K562 (cell line): Measurements from ENCODE around the gene NPFF. TPM values are rescaled to one million over a fixed set of nuclear protein-coding genes. Genes with fewer than 3 reads are reported as not detected.

ENCODE experiments used
- ATAC-seq: fragments of 200-7000 bp; cut with Tn5 transposase; 3 replicates; pipeline ENCODE4 v1.9.1; 2020; ENCODE audit warnings: moderate library complexity
- BruUV-seq: library from RNA; stranded (reverse); fragments of 400-500 nt; replicated peaks from 2 replicates; lab custom pipeline; 2021; lab: Mats Ljungman, UMichigan
- CTCF ChIA-PET: fragments of 300-600 bp; formaldehyde crosslinking; extraction: SDS; loops from one replicate; lab custom pipeline; 2021; ENCODE audit warnings: low intra/inter-chr PET ratio; lab: Yijun Ruan, JAX
- POLR2A ChIA-PET: fragments of 300-600, 350-650 bp; sonication (Branson Sonifier 250); formaldehyde crosslinking; extraction: SDS; loops from one replicate; lab custom pipeline; 2021; ENCODE audit warnings: antibody characterized with exemption, inconsistent platforms; lab: Yijun Ruan, JAX
- DNase-seq, 4 experiments: peaks; one replicate each; pipeline versions ENCODE4 v3.0.0 to v3.0.0-alpha.2; 2011 to 2018; ENCODE audit warnings: low spot score in 3 of 4, mixed read lengths in 3 of 4; ENCODE audit errors: extremely low read depth in 1 of 4
- FAIRE-seq: peaks from 2 replicates; lab custom pipeline; 2011; peaks lifted over from hg19 to GRCh38; lab: Jason Lieb, UNC
- H2AFZ ChIP-seq: 2 replicates; pipeline ENCODE4 v1.6.0; 2011; ENCODE audit warnings: low read depth, low read length, control low read depth, inconsistent platforms
- H3K27ac ChIP-seq: fragments of 200-600 bp; 3 replicates; pipeline ENCODE4 v1.8.0; 2011; ENCODE audit warnings: low read depth, mild to moderate bottlenecking, control low read depth, inconsistent platforms, low read length, moderate library complexity, mixed read lengths; ENCODE audit errors: extremely low read depth
- H3K27me3 ChIP-seq, 2 experiments: fragments of 300-600 bp in 1 of 2; 2 replicates in 1 of 2; 3 replicates in 1 of 2; pipeline versions ENCODE4 v1.6.0 to v1.8.0; 2011; ENCODE audit warnings: inconsistent platforms in 2 of 2, low read length in 2 of 2, mild to moderate bottlenecking in 1 of 2, mixed read lengths in 1 of 2, moderate library complexity in 1 of 2; ENCODE audit not compliant: control insufficient read depth in 2 of 2, insufficient read depth in 2 of 2
- H3K36me3 ChIP-seq: fragments of 300-600 bp; 3 replicates; pipeline ENCODE4 v1.8.0; 2011; ENCODE audit warnings: mild to moderate bottlenecking, low read length, inconsistent platforms; ENCODE audit not compliant: control insufficient read depth, insufficient read depth
- H3K4me1 ChIP-seq, 2 experiments: fragments of 200-600 bp in 1 of 2; replicated peaks in 1 of 2; 2 replicates in 1 of 2; 3 replicates in 1 of 2; pipeline versions ENCODE4 v1.5.1 to v1.8.0; 2011; ENCODE audit warnings: inconsistent platforms in 2 of 2, low read length in 2 of 2, mild to moderate bottlenecking in 1 of 2, mixed read lengths in 1 of 2, moderate library complexity in 1 of 2; ENCODE audit not compliant: control insufficient read depth in 2 of 2, insufficient read depth in 2 of 2
- H3K4me2 ChIP-seq: 2 replicates; pipeline ENCODE4 v1.6.1; 2011; ENCODE audit warnings: low read length, control low read depth, inconsistent platforms, mixed read lengths; ENCODE audit not compliant: insufficient read depth
- H3K4me3 ChIP-seq: fragments of 200-600 bp; sonication (generic), shearing (Covaris generic); 2 replicates; pipeline ENCODE4 v1.5.1; 2016; ENCODE audit warnings: control low read depth, inconsistent platforms
- H3K79me2 ChIP-seq: fragments of 200-600 bp; 3 replicates; pipeline ENCODE4 v1.8.0; 2011; ENCODE audit warnings: low read length, inconsistent platforms; ENCODE audit not compliant: control insufficient read depth, insufficient read depth
- H3K9ac ChIP-seq, 2 experiments: 2 replicates each; pipeline versions ENCODE4 v1.6.0 to v1.6.1; 2011; ENCODE audit warnings: low read depth in 2 of 2, low read length in 2 of 2, control low read depth in 1 of 2, inconsistent platforms in 1 of 2, mild to moderate bottlenecking in 1 of 2, mixed read lengths in 1 of 2; ENCODE audit not compliant: insufficient read depth in 1 of 2
- H3K9me1 ChIP-seq: one replicate; pipeline ENCODE4 v1.6.0; 2011; ENCODE audit warnings: inconsistent platforms, mild to moderate bottlenecking, low read length, moderate library complexity; ENCODE audit not compliant: control insufficient read depth, insufficient read depth
- H3K9me3 ChIP-seq: replicated peaks from 2 replicates; pipeline ENCODE4 v1.5.1; 2011; ENCODE audit warnings: low read depth, low read length, inconsistent platforms; ENCODE audit not compliant: control insufficient read depth, insufficient read depth
- H4K20me1 ChIP-seq: replicated peaks from 2 replicates; pipeline ENCODE4 v1.6.1; 2011; ENCODE audit warnings: low read length, inconsistent platforms, mixed read lengths; ENCODE audit not compliant: control insufficient read depth, insufficient read depth
- CXXC5 ChIP-seq: fragments of 250-450 bp; sonication (Bioruptor Pico); IDR thresholded peaks from 2 replicates; pipeline ENCODE4 v1.8.0; 2022; ENCODE audit warnings: inconsistent platforms, mild to moderate bottlenecking, moderate library complexity
- ELF4 ChIP-seq: fragments of 450-650 bp; formaldehyde crosslinking; IDR thresholded peaks from 2 replicates; pipeline ENCODE4 v1.4.0; 2022; ENCODE audit warnings: missing genetic modification characterization
- EZH2 ChIP-seq: IDR thresholded peaks from 2 replicates; pipeline ENCODE4 v1.6.1; 2012; ENCODE audit warnings: low read depth, mild to moderate bottlenecking, inconsistent platforms, low read length, borderline replicate concordance
- GABPB1 ChIP-seq: sonication (generic); formaldehyde crosslinking; IDR thresholded peaks from 2 replicates; pipeline ENCODE4 v1.8.0; 2022; ENCODE audit warnings: mild to moderate bottlenecking, missing genetic modification reagents
- HMG20A ChIP-seq: fragments of 450-650 bp; formaldehyde crosslinking; conservative IDR thresholded peaks from 2 replicates; pipeline ENCODE4 v1.4.0; 2020; ENCODE audit warnings: mild to moderate bottlenecking, mixed read lengths
- HMGN3 ChIP-seq: IDR thresholded peaks from 2 replicates; pipeline ENCODE4 v1.6.1; 2011; ENCODE audit warnings: borderline replicate concordance, low read depth, mild to moderate bottlenecking, mixed read lengths, low read length; ENCODE audit not compliant: insufficient read length; ENCODE audit errors: extremely low read depth
- KLF13 ChIP-seq: fragments of 450-650 bp; IDR thresholded peaks from 2 replicates; pipeline ENCODE4 v1.6.1; 2016; ENCODE audit warnings: missing genetic modification characterization, low read depth, mild to moderate bottlenecking, missing compliant biosample characterization, moderate library complexity, borderline replicate concordance
- MYC ChIP-seq, 2 experiments: fragments of 250-450 bp in 1 of 2; sonication (Bioruptor Pico) in 1 of 2; IDR thresholded peaks; 2 replicates each; pipeline versions ENCODE4 v1.5.1 to v1.6.1; 2012 to 2021; ENCODE audit warnings: low read depth in 2 of 2, borderline replicate concordance in 1 of 2, improper control_type of control experiment in 1 of 2, low read length in 1 of 2, mild to moderate bottlenecking in 1 of 2, moderate library complexity in 1 of 2
- SMAD3 ChIP-seq: fragments of 450-650 bp; formaldehyde crosslinking; conservative IDR thresholded peaks from 2 replicates; pipeline ENCODE4 v1.4.0; 2020; ENCODE audit warnings: mild to moderate bottlenecking
- TSC22D4 ChIP-seq: fragments of 450-650 bp; IDR thresholded peaks from 2 replicates; pipeline ENCODE4 v1.6.1; 2016; ENCODE audit warnings: missing genetic modification characterization, missing biosample characterization, control low read depth
- ZNF324 ChIP-seq: fragments of 250-450 bp; sonication (Bioruptor Pico); IDR thresholded peaks from 2 replicates; pipeline ENCODE4 v1.4.0; 2020; ENCODE audit warnings: mild to moderate bottlenecking
- WGBS: fragments of 100-300 bp; shearing (Covaris generic); methylation state at CpG from one replicate; pipeline ENCODE4 v1.1.6; 2016; ENCODE audit warnings: low coverage, mixed read lengths; ENCODE audit not compliant: insufficient coverage; ENCODE audit errors: missing lambda C conversion rate; 5-methylcytosine and 5-hydroxymethylcytosine counted together
- in situ Hi-C: fragments of 300-500 bp; cut with MboI; formaldehyde crosslinking; loops from 4 replicates; pipeline ENCODE4 v1.15.0; 2018; ENCODE audit warnings: inconsistent platforms, mixed read lengths
- intact Hi-C: fragments of 100-400 bp; cut with micrococcal nuclease; formaldehyde crosslinking; loops from 2 replicates; pipeline ENCODE4 v1.14.2; 2022
- polyA plus RNA-seq, 8 experiments: library from polyadenylated mRNA; depleted of rRNA in 4 of 8; stranded (reverse) in 5 of 8; unstranded in 3 of 8; fragments of >200 nt; fragmentation: Nextera tagmentation in 2 of 8; fragmentation: Illumina TruSeq in 1 of 8; extraction: Ambion mirVana in 2 of 8; extraction: Trizol in 1 of 8; gene quantifications; 2 replicates each; pipeline versions ENCODE4 v1.2.1 to v1.2.3, GENCODE V29; 2011 to 2014; ENCODE audit warnings: inconsistent platforms in 1 of 8, missing spikeins in 1 of 8
- total RNA-seq, 7 experiments: library from RNA; depleted of rRNA in 6 of 7; stranded (reverse); fragments of >200 nt in 6 of 7; fragmentation: Illumina TruSeq in 2 of 7; extraction: Trizol in 2 of 7; gene quantifications; 2 replicates each; pipeline versions ENCODE4 v1.2.1 to v1.2.3, GENCODE V29; 2011 to 2021; ENCODE audit warnings: low replicate concordance in 1 of 7
- TF ChIP-seq, protein P1 (sequence below): sonication (generic); formaldehyde crosslinking; IDR thresholded peaks from 2 replicates; pipeline ENCODE4 v1.8.0; 2023; ENCODE audit warnings: mild to moderate bottlenecking, missing genetic modification reagents
- TF ChIP-seq, protein P2 (sequence below): fragments of 450-650 bp; IDR thresholded peaks from 2 replicates; pipeline ENCODE4 v1.6.1; 2017; ENCODE audit warnings: antibody characterized with exemption
- TF ChIP-seq, protein P3 (sequence below): sonication (generic); formaldehyde crosslinking; IDR thresholded peaks from 2 replicates; pipeline ENCODE4 v1.8.1; 2023; ENCODE audit warnings: mild to moderate bottlenecking, missing genetic modification reagents, moderate library complexity

Gene NPFF
- total and polyA plus RNA-seq, 9 of the 15 experiments (the other 6 are each of a cell fraction or from before 2014, with no cell fraction given) = 0.15 to 1.2 (median 0.55) TPM; not detected in 6

DNA sequence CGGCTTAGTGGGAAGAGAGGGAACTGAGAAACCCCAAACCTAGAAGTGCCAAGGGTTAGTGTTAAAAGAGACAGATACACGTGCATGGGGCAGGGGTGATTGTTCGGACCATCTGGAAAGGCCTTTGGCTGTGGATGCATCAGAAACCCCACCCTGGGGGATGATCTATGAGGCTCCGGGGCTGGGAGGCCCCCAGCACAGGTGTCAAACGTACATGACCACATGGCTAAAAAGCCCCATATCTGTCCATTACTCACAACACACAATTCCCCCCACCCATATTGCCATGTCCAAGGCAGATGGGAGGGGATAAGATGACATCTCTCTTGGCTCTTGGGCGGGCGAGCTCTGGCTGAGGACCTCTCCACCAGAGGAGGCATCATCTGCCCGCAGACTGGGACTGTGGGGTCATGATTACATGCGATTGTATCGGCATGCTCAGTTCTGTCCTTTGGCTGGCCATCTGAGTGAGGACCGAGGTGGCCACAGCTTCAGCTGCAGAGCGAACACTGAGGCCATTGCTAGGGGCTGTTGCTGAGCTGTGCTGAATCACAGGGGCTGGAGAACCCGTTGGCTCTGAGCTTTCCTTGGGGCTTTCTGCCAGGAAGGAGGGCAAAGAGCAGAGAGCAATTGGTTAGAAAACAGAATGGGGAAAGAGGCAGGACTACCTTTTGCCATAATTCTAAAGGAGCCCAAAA, 9.6 kb upstream of the NPFF start:
- H4K20me1 ChIP-seq = no peaks in the 10 kb centered on the region
- in situ Hi-C loops (no loop called here), intact Hi-C loops (no loop called here)
- DNase-seq (no peak), ATAC-seq (no peak), FAIRE-seq (no peak)
- no peaks in the 10 kb centered on the region; a peak in 1 of 5 replicates for H3K27me3 ChIP-seq
- ChIA-PET CTCF (interaction anchor here (0.6 kb wide), 1 partner anchor 255 kb away, joined by 3 read pairs; no protein-coding TSS in a partner anchor), POLR2A (interaction anchor here (0.9 to 2.0 kb wide), 3 partner anchors 8 to 172 kb away, joined by 3 to 6 read pairs (median 4); partner anchors contain the start of gene NPFF)
- no TSS peak for BruUV-seq
- peaks cover 78% of the 10 kb centered on the region for H3K36me3 ChIP-seq
- peak overlapping the region in 1 of 2 experiments; percentile 73; a peak in 1 of 4 replicates for H3K9ac ChIP-seq
- WGBS = 82% methylated on average over 13 of the region's 13 CpGs
- H3K79me2 ChIP-seq = no peaks in the 10 kb centered on the region
- no peaks in the 10 kb centered on the region for H3K9me1 ChIP-seq
- H2AFZ ChIP-seq = no peak overlapping the region
- no peaks in the 10 kb centered on the region for H3K4me1 ChIP-seq
- no peaks in the 10 kb centered on the region for H3K9me3 ChIP-seq
- no peak overlapping the region for H3K4me2 ChIP-seq
- no peak overlapping the region for H3K4me3 ChIP-seq
- H3K27ac ChIP-seq = no peak overlapping the region
- TF ChIP-seq MYC (IDR thresholded peaks at IDR 0.05; ENCODE audit: low read depth, low read length) (no peak), MYC (CRISPR knock-in tag; IDR thresholded peaks at IDR 0.05; ENCODE audit: borderline replicate concordance, low read depth) (no peak), EZH2 (no peak), CXXC5 (CRISPR knock-in tag) (no peak), GABPB1 (CRISPR knock-in tag) (no peak), HMG20A (CRISPR knock-in tag) (no peak), SMAD3 (CRISPR knock-in tag) (no peak), ELF4 (CRISPR knock-in tag) (no peak), ZNF324 (no peak), TSC22D4 (tag) (no peak), HMGN3 (no peak), KLF13 (tag) (no peak)
- TF ChIP-seq, protein P1, sequence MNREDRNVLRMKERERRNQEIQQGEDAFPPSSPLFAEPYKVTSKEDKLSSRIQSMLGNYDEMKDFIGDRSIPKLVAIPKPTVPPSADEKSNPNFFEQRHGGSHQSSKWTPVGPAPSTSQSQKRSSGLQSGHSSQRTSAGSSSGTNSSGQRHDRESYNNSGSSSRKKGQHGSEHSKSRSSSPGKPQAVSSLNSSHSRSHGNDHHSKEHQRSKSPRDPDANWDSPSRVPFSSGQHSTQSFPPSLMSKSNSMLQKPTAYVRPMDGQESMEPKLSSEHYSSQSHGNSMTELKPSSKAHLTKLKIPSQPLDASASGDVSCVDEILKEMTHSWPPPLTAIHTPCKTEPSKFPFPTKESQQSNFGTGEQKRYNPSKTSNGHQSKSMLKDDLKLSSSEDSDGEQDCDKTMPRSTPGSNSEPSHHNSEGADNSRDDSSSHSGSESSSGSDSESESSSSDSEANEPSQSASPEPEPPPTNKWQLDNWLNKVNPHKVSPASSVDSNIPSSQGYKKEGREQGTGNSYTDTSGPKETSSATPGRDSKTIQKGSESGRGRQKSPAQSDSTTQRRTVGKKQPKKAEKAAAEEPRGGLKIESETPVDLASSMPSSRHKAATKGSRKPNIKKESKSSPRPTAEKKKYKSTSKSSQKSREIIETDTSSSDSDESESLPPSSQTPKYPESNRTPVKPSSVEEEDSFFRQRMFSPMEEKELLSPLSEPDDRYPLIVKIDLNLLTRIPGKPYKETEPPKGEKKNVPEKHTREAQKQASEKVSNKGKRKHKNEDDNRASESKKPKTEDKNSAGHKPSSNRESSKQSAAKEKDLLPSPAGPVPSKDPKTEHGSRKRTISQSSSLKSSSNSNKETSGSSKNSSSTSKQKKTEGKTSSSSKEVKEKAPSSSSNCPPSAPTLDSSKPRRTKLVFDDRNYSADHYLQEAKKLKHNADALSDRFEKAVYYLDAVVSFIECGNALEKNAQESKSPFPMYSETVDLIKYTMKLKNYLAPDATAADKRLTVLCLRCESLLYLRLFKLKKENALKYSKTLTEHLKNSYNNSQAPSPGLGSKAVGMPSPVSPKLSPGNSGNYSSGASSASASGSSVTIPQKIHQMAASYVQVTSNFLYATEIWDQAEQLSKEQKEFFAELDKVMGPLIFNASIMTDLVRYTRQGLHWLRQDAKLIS (CRISPR knock-in tag) = no peak
- TF ChIP-seq, protein P2, sequence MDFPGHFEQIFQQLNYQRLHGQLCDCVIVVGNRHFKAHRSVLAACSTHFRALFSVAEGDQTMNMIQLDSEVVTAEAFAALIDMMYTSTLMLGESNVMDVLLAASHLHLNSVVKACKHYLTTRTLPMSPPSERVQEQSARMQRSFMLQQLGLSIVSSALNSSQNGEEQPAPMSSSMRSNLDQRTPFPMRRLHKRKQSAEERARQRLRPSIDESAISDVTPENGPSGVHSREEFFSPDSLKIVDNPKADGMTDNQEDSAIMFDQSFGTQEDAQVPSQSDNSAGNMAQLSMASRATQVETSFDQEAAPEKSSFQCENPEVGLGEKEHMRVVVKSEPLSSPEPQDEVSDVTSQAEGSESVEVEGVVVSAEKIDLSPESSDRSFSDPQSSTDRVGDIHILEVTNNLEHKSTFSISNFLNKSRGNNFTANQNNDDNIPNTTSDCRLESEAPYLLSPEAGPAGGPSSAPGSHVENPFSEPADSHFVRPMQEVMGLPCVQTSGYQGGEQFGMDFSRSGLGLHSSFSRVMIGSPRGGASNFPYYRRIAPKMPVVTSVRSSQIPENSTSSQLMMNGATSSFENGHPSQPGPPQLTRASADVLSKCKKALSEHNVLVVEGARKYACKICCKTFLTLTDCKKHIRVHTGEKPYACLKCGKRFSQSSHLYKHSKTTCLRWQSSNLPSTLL = no peak
- TF ChIP-seq, protein P3, sequence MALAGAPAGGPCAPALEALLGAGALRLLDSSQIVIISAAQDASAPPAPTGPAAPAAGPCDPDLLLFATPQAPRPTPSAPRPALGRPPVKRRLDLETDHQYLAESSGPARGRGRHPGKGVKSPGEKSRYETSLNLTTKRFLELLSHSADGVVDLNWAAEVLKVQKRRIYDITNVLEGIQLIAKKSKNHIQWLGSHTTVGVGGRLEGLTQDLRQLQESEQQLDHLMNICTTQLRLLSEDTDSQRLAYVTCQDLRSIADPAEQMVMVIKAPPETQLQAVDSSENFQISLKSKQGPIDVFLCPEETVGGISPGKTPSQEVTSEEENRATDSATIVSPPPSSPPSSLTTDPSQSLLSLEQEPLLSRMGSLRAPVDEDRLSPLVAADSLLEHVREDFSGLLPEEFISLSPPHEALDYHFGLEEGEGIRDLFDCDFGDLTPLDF = no peak
